Measurements from ENCODE around the gene TMEM117.
"Not testable (repeated sequence)": the region's sequence is repeated elsewhere in the genome, so short reads cannot be mapped to it uniquely, and the experiment has no call there.

Gene TMEM117

DNA sequence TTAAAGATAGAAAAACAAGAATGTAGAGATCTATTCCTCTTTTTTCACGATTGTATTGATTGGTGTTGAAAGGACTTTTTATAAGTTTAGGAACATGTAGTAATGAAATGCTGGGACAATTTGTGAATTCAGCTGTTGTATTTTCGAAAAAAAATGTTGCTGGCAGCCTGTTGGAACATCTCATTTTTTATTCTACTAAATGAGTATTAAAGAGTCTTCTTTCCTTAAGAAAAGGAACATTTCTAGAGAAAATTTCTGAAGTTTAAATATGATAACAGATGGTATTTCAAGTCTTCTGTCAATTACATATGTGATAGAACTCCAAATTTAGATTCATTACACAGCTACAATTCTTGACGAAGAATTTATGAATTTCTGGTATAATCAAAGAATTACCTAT, 189.6 kb downstream of the TMEM117 start:
- DNase-seq (ENCODE audit: low read depth), result no peak

DNA sequence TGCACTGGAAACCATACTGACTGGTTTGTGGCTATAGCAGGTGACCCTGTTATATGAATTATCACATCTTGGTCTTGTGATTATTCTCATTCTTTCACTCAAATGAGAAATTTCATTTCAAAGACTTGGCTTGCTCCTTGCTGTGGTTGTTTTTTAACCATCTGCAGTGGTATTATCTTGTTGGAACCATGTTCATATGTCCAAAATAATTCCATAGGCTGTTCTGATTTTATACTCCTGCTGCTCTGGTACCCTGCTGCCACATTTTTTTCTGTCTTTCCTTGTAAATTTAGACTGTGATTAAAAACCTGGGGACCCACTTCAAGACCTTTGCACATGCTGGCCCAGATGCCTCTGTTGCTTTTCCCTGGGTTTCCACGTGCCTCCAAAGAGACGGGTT, 190.2 kb downstream of the TMEM117 start:
- DNase-seq (ENCODE audit: low read depth), result no peak

DNA sequence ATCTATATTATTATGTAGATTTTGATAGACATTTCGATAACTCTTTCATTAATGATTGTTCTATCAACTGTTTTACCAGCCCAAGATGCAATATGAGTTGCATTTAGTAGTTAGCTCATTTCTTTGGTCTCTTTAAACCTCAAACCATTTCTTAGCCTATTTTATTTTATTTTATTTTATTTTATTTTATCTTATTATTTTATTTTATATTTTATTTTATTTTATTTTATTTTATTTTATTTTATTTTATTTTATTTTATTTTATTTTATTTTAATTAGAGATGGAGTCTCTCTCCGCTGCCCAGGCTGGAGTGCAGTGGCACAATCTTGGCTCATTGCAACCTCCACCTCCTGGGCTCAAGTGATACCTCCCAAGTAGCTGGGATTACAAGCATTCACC, 191.0 kb downstream of the TMEM117 start:
- not testable (repeated sequence) for DNase-seq (ENCODE audit: low read depth)

DNA sequence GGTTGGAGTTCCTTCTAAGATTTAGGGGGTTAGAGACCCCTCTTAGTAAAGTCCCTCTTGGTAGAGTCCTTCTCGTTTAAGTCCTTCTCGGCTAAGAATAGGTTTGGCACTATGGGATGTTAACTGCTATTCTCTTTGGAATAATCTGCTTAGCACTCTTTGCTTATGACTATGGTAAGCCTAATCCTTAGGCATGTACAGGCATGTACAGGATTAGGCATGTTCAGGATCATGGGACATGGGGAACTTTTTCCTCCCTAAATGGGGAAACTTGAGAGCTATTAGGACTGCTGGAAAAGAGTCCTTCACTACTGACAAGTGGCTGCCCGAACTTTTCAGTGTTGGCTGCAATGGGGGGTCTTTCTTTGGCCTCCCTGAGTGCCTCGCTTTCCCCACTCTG, 193.3 kb downstream of the TMEM117 start:
- no peak for DNase-seq (ENCODE audit: low read depth)

DNA sequence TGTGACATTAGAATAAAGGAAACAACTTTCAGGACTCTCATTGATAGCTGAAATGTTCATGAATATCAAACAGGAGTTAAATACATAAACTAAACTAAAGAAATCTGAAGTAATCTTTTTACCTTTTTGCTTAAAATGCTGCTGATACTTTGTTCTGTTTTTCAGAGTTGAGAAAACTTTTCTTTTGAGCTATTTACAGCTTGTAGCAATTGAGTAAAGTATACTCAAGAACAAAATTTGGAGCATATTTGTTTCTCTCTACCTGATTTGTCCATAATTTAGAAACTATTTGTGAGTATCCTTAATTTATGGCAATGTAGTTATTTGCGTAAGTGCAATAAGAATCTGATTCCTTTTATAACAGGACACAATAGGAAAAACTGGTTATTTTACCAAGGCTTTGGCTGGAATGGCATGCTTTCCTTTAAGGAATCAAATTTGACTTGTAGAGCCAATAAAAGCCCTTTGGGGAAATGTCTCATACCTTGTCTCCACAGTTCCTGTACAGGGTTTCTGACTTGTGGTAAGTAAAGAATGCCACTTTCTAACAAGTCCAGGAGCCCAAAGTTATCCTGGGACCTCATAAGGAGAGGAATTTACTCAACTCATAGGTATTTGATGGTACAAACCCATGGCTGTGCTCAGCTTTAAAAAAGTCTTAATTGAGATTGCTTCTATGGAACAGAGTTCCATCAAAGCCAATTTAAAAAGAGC, 195.7 kb downstream of the TMEM117 start:
- no peak for DNase-seq (ENCODE audit: low read depth)

DNA sequence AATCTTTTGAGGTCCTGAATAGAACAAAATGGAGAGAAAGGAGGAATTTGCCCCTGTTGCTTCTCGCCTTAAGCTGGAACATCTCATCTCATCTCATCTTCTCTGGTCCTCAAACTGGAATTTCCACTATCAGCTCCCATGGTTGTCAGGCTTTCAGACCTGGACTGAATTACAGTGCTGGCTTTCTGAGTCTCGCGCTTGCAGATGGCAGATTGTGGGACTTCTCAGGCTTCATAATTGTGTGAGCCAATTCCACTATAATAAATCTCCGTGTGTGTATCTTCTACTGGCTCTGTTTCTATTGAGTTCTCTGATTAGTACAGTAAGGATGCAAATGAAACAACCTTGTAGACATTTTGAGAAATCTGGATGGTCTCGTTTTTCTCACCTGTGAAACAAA, 199.0 kb downstream of the TMEM117 start:
- DNase-seq (ENCODE audit: low read depth), result no peak

DNA sequence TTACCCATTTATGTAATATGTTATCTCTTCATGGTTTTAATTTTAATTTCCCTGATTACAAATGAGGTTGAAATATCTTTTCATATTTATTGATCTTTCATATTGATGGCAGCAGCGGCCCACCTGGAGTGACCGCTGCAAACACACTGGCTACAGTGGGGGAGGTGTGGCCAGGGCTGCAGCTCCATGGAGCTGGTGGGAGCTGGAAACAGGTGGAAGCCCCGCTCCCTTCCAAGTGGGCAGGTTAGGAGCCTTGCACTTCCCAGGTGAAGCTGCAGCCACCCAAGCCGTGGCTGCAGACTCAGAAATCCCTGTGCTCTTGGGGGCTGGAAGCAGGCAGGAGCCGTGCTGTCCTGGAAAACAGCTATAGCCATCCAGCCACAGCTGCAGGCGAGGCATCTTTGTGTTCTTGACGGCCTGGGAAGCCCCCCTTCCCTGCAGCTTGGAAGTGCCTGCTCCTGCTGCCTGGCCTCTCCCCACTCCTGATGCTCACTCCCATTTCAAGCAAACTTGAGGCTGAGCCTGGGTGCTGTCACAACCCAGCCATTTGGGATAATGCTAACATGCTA, 201.1 kb downstream of the TMEM117 start:
- DNase-seq (ENCODE audit: low read depth), result no peak

DNA sequence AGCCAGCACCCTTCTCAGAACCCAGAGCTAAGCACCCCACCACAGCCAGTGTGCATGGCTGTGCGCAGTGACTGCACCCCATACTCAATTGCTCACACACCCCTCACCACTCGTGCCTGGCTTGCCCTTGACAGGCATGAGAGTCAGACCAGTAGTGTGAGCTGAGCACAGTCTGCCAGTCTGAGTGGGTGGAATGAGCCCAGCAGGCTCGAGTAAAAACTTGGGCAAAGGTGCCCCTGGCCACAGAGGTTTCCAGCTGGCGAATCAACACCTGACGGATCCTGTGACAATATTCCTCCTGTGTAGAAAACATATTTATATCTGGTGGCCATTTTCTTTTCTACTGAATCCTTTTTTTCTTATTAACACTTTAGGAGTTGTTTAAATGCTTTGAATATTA, 202.5 kb downstream of the TMEM117 start:
- no peak for DNase-seq (ENCODE audit: low read depth)

DNA sequence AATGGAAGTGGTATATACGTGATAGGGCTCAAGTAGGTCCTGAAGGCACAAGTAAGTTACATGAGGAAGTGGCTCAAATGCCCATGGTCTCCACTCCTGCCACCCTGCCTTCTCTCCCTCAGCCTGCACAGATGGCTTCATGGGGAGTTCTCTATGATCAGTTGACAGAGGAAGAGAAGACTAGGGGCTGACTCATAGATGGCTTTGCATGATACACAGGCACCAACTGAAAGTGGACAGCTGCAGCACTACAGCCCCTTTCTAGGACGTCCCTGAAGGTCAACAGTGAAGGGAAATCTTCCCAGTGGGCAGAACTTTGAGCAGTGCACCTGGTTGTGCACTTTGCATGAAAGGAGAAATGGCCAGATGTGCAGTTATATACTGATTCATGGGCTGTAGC, 208.6 kb downstream of the TMEM117 start:
- not testable (repeated sequence) for DNase-seq (ENCODE audit: low read depth)

DNA sequence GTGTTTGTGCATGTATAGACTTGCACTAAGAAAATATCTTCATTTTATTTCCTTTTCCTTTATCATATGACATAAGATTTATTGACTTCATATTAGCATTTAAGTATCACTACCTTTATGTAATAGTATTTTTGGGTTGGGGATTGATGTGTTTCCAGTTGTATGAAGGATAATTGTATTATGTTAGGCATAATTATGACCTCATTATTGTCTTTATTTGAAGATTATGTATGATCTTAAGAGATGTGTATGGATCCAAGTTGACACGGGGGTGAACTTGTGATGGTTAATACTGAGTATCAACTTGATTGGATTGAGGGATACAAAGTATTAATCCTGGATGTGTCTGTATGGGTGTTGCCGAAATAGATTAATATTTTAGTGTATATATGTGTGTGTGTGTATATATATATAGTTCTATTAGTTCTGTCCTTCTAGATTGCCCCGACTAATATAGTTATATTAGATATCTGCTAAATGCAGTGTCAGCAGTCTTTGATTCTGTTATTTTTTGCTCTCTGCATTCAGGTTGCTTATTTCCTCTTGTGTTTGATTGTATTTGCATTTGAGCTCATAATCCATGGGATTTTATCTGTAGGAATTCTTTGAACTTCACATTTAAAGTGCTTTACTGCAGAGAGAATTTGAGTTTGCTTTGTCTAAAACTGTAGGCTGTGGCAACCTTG, 211.0 kb downstream of the TMEM117 start:
- DNase-seq (ENCODE audit: low read depth), result no peak

DNA sequence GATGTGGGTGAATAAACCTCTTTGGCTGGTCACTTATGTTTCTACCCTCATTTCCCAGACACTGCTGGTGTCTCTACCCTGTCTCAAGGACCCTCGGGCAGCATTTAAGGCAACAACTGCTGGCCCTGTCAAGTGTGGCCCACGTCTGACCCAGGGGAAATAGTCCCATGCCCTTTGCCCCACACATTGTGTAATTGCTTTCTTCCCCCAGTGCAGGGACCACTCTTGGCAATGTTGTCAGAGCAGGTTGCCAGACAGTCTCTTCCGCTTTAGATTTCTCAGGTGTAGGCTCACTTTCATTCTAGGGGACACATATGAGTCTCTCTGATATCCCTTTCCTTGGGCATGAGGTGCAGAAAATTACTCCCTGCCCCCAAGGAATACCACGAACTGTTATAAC, 216.7 kb downstream of the TMEM117 start:
- no peak for DNase-seq (ENCODE audit: low read depth)

DNA sequence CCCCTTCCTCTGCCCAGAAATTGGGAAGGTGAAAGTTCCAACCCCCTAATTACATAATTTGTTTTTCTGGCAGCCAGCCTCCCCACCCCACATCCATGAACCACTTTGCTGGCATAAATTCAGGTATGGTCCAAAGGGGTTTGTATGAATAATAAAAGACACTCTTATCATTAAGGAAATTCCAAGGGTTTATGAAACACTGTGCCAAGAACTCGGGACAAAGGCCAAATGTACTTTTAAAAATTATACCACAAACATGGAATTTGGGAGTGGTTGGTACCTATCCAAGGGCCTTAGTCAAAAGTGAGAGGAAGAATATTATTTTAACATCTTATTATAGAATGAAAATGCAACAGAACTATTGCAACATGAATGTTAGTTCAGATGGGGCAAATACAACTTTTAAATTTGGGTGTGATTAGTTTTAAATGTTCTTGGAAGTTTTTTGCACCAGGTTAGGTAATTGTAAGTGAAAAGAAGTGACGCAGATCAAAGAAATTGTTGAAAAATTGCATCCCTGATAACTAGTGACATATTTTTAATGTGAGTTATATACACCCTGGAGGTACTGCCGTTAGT, 217.8 kb downstream of the TMEM117 start:
- no peak for DNase-seq (ENCODE audit: low read depth)

DNA sequence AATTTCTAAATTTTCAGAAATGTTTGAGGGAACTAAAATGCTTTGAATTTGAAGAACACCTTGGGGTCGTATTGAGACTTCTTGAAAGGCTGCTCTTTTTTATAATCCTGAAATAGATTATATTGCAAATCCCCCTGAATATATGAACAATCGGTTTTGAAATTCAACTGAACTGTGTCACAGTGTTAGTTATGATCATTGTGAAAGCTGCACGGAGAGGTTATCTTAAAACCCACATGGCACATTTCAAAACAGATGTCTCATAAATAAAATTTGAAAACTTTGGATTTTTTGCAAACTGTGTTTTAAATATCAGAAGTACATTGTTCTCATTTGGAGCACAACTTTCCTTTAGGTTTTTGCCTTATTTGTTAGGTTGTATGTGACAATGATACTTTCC, 218.4 kb downstream of the TMEM117 start:
- no peak for DNase-seq (ENCODE audit: low read depth)

DNA sequence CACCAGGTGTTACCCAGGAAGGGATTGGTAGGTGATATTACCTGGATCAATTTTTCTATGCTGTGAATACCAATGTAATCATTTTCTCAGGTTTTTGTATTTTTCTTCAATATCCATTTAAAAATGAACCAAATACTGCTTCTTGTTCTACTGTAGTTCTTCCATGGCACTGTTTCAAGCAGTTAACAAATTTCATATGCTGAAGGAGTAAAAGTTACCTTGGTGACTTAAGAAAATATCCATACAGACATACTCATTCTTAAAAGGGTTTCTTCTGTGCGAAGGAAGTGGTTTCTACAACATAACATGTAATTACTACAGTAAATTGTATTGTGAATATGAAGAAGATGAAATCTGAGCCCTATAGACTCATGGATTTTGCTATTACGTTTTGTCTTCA, 222.5 kb downstream of the TMEM117 start:
- DNase-seq (ENCODE audit: low read depth), result no peak

DNA sequence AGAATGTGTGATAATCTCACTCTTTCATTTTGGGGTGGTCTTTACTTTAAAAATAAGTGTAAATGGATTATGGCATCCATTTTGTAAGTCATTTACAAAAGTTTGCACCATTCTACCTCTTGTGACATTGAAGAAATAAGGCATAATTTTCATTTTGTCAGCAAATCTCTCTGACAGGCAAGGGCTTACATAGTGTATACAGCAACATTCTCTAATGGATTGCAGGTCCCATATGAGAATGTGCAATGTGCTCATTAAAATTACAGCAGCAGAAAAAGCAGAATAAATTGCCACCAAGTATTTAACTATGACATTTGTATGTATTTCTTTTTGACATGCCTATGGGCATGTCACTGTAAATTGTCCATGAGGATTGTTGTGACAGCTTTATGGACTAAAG, 223.6 kb downstream of the TMEM117 start:
- no peak for DNase-seq (ENCODE audit: low read depth)

DNA sequence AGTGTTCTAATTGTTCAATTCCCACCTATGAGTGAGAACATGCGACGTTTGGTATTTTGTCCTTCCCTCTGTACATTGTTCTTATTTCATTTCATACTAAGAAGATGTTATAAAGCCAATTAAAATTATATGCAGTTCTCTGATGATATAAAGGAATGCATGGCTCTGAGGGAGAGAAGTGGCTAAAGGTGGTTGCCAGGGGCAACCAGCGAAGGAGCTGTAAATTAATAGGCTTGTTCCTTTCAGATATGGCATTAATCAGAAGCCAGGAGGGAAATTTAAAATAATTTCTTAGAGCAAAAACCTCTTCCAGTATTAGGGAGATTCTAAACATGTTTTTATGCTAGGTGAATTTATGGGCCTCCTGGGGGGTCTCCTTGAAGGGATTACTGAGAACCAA, 227.8 kb downstream of the TMEM117 start:
- no peak for DNase-seq (ENCODE audit: low read depth)

DNA sequence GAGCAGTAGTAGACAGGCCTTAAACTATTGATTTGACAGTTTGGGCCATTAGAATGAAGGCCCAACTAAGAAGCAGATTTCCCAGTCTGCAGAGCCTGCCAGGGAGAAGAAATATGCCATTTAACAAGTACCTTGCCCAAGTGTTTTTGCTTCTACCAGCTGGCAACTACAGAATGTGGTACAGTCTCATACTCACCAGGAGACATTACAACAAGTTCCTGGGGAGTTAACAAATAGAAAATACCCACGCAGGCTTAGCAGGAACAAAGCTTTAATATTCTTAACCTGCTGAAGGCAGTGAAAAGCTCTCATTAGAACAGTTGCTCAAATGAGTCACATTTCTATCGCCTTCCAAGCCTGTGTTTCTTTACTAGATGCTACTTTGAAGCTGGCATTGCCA, 241.0 kb downstream of the TMEM117 start:
- no peak for DNase-seq (ENCODE audit: low read depth)

DNA sequence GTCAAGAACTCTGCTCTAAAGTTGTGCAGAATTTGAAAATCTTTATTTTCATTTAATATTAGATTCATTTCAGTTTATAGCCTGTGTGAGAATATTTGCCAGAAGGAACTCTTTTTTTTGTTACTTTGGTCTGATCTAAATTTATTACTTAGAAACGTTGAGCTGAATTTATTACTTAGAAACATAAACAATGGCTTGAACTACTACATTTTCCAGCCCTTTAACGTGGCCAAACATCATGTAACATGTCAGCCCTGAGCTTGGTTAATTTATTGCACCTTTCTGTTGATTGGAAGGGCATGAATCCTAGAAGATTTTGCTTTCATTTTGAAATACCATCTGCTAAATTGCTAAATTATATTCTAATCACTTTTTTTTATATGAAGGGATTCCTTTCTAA, 241.4 kb downstream of the TMEM117 start:
- DNase-seq (ENCODE audit: low read depth), result no peak

DNA sequence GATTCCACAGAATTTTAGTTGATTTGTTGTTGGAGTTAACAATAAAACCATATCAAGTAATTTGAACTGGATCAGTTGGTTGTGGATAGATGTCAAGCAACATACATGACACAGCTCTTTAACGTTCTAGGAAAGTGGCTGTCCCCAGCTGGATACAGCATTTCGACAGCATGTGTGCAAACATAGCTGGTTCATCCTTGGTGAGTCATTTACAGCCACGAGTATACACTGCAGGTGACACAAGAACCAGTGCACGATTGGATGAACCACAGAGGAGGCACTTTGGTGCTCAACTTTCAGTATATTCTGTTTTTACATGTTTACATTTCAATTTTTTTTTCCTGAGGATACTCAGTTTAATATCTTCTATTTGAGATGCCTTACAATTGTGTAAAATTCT, 242.4 kb downstream of the TMEM117 start:
- DNase-seq (ENCODE audit: low read depth), result no peak

DNA sequence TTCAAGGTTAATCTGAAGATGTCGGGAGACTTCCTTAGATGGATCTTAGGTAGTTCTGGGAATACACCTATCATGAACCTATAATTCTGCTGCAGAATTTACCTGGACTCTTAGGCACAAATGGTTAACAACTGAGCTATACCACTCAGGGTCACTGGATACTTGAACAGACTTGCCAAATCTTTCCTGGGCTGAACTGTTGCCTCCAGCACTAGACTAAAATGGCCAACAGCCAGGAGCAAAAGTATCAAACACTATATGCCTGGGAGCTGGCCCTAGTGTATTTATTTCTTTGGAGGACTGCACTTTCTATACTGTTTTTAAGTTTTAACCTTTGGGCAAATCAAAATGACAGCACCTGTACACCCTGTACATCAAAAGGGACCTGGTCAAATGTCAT, 252.8 kb downstream of the TMEM117 start:
- no peak for DNase-seq (ENCODE audit: low read depth)

DNA sequence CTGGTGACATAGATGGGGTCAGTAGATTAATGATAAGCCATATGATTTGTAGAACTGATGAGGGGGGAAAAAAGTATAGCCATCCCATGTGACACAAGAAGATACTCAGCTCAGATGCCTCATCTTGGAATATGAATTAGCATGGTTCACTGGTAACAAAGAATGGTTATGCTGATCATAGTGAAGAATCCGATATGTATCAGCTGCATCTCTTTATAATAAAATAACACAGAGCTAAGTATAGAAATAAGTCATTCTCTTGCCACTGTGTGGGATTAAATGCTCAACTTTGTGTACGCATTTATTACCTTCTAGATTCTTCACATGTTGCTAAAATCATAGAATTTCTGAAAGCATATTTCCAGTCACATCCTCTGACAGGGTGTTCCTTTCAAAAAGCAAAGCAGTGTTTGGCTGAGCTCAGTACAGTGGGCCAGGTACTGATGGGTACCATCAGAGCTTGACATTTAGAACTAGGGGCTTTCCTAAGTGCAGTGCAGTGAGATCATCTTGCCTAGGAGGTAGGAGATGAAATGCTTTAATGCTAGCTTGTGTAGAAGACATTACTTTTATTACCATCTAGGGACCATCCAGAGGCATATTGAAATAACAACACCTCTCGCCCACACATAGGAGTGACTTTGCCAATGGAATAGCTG, 256.2 kb downstream of the TMEM117 start:
- no peak for DNase-seq (ENCODE audit: low read depth)

DNA sequence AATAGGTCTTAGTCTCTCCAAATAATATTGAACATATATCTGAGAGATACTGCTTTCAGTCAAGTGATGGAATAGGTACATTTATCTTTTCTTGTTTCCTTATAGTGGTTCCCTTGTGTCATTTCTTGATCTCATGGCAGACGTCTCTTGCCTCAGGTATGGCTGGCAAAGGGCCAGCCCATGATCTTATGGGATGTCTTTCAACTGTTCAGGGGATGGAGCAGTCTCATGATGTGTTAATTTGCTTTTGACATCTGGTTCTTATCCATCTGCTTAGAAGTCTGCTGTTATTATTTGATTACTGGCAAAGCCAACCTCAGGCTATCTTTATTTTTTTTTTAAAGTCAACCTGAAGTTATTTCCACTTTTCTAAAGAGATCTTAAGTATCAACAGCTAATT, 262.9 kb downstream of the TMEM117 start:
- DNase-seq (ENCODE audit: low read depth), result no peak

DNA sequence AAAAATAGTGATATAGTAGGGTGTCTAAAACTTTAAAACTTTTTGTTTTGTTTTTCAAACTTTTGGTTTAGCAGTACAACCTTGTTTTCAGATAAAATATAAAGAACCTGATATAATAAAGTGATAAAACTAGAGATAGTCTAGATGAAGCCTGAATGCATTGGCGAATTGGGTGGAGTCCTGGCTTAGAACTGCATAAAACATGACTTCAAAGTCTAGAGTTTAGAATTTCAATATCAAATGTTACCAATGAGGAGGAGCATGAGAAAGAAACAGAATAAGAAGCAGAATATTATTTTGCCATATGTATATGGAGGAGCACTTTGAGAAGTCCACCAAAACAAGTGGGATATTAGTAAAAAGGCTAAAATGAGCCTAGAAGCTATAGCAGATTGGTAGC, 263.6 kb downstream of the TMEM117 start:
- no peak for DNase-seq (ENCODE audit: low read depth)
